H1 (cell line): ENCODE results near the gene MIPEP. TPM values are rescaled to one million over a fixed set of nuclear protein-coding genes. Genes with fewer than 3 reads are reported as not detected.

Experiments
- CHD7 ChIP-seq: fragments of 300-600 bp; sonication (generic); IDR thresholded peaks from 2 replicates; pipeline ENCODE4 v1.7.1; 2012; ENCODE audit warnings: low read length, moderate library complexity, mild to moderate bottlenecking, inconsistent platforms; ENCODE audit not compliant: insufficient replicate concordance
- EGR1 ChIP-seq: IDR thresholded peaks from 2 replicates; pipeline ENCODE4 v1.6.1; 2011; ENCODE audit warnings: low read depth, low read length, borderline replicate concordance
- polyA plus RNA-seq, 7 experiments: library from polyadenylated mRNA; depleted of rRNA in 3 of 7; stranded (reverse) in 5 of 7; unstranded in 2 of 7; fragments of >200 nt in 5 of 7; fragments of 200-250 nt in 2 of 7; gene quantifications; 1 replicate in 5 of 7; 2 replicates in 1 of 7; 4 replicates in 1 of 7; pipeline versions ENCODE4 v1.2.1 to v1.2.3, GENCODE V29; 2011 to 2013; ENCODE audit warnings: missing spikeins in 2 of 7, mixed read lengths in 2 of 7
- total RNA-seq: library from RNA; stranded (reverse); fragmentation: NEBNext Ultra II Directional; extraction: Animal tissue kit (Norgen Biotek cat#: 25700); gene quantifications from 2 replicates; pipeline ENCODE4 v1.2.1, GENCODE V29; 2021

The MIPEP gene
- total and polyA plus RNA-seq, 2 of the 8 experiments (the other 6 are each of a cell fraction or from before 2014, with no cell fraction given) = 24.0 to 24.2 TPM

GRCh38 chr13:23918208-23918607, 29.0 kb upstream of the MIPEP start (continued):
- no peak for TF ChIP-seq CHD7
- TF ChIP-seq EGR1 = no peak
